Liver (tissue), 9 donors: ENCODE measurements around the gene MOCS2. TPM values are rescaled to one million over a fixed set of nuclear protein-coding genes. Genes with fewer than 3 reads are reported as not detected.

ENCODE experiments used
- DNase-seq: peaks from one replicate; pipeline ENCODE4 v3.0.0-alpha.2; 2017; ENCODE audit warnings: low spot score
- H3K27ac ChIP-seq, 2 donors: one replicate each; pipeline ENCODE4 v1.7.0; 2013; ENCODE audit warnings: inconsistent platforms in 2 of 2, low read length in 2 of 2, control low read depth in 1 of 2, low read depth in 1 of 2, mild to moderate bottlenecking in 1 of 2
- H3K27me3 ChIP-seq, 4 donors: one replicate each; pipeline versions ENCODE4 v1.6.1 to v1.7.0; 2013; ENCODE audit warnings: low read length in 3 of 4, inconsistent platforms in 1 of 4, mild to moderate bottlenecking in 1 of 4, moderate library complexity in 1 of 4; ENCODE audit not compliant: control insufficient read depth in 4 of 4, insufficient read depth in 4 of 4
- H3K36me3 ChIP-seq, 4 donors: one replicate each; pipeline versions ENCODE4 v1.6.1 to v1.7.0; 2013; ENCODE audit warnings: low read length in 3 of 4, mild to moderate bottlenecking in 3 of 4, low read depth in 1 of 4, moderate library complexity in 1 of 4; ENCODE audit not compliant: control insufficient read depth in 4 of 4, insufficient read depth in 3 of 4
- H3K4me1 ChIP-seq, 4 donors: one replicate each; pipeline versions ENCODE4 v1.6.1 to v1.7.0; 2013; ENCODE audit warnings: low read length in 3 of 4, mild to moderate bottlenecking in 3 of 4, moderate library complexity in 1 of 4; ENCODE audit not compliant: control insufficient read depth in 4 of 4, insufficient read depth in 4 of 4
- H3K4me3 ChIP-seq, 3 donors: one replicate each; pipeline versions ENCODE4 v1.6.1 to v1.7.0; 2013; ENCODE audit warnings: low read length in 3 of 3, control low read depth in 1 of 3, low read depth in 1 of 3, mild to moderate bottlenecking in 1 of 3
- H3K9ac ChIP-seq, 2 donors: one replicate each; pipeline ENCODE4 v1.7.0; 2013; ENCODE audit warnings: low read length in 2 of 2, mild to moderate bottlenecking in 2 of 2, moderate library complexity in 2 of 2, control low read depth in 1 of 2, low read depth in 1 of 2
- H3K9me3 ChIP-seq, 4 donors: one replicate each; pipeline versions ENCODE4 v1.6.1 to v1.7.0; 2013; ENCODE audit warnings: low read length in 3 of 4; ENCODE audit not compliant: control insufficient read depth in 4 of 4
- ATF3 ChIP-seq: IDR thresholded peaks from 2 replicates; pipeline ENCODE4 v1.6.1; 2016; ENCODE audit warnings: antibody characterized with exemption
- FOXA1 ChIP-seq: IDR thresholded peaks from 2 replicates; pipeline ENCODE4 v1.6.1; 2016; ENCODE audit warnings: antibody characterized with exemption
- FOXA2 ChIP-seq: IDR thresholded peaks from 2 replicates; pipeline ENCODE4 v1.6.1; 2016; ENCODE audit warnings: antibody characterized with exemption
- GABPA ChIP-seq, 2 donors: IDR thresholded peaks in 1 of 2; conservative IDR thresholded peaks in 1 of 2; 2 replicates each; pipeline ENCODE4 v1.6.1; 2016; ENCODE audit warnings: antibody characterized with exemption in 2 of 2, mild to moderate bottlenecking in 1 of 2, moderate library complexity in 1 of 2
- HNF4A ChIP-seq, 2 donors: conservative IDR thresholded peaks; 2 replicates each; pipeline ENCODE4 v1.6.1; 2016; ENCODE audit warnings: antibody characterized with exemption in 2 of 2, mild to moderate bottlenecking in 2 of 2
- HNF4G ChIP-seq: IDR thresholded peaks from 2 replicates; pipeline ENCODE4 v1.6.1; 2016; ENCODE audit warnings: antibody characterized with exemption
- JUND ChIP-seq, 2 donors: IDR thresholded peaks; 2 replicates each; pipeline ENCODE4 v1.6.1; 2016; ENCODE audit warnings: antibody characterized with exemption in 2 of 2
- NR2F2 ChIP-seq: IDR thresholded peaks from 2 replicates; pipeline ENCODE4 v1.6.1; 2016; ENCODE audit warnings: antibody characterized with exemption
- RAD21 ChIP-seq, 2 donors: IDR thresholded peaks; 2 replicates each; pipeline ENCODE4 v1.6.1; 2016; ENCODE audit warnings: antibody characterized with exemption in 2 of 2, mild to moderate bottlenecking in 2 of 2
- RXRA ChIP-seq, 2 donors: IDR thresholded peaks; 2 replicates each; pipeline ENCODE4 v1.6.1; 2017 to 2018; ENCODE audit warnings: antibody characterized with exemption in 2 of 2, mild to moderate bottlenecking in 1 of 2
- SP1 ChIP-seq: IDR thresholded peaks from 2 replicates; pipeline ENCODE4 v1.6.1; 2018; ENCODE audit warnings: antibody characterized with exemption, mild to moderate bottlenecking
- TAF1 ChIP-seq: conservative IDR thresholded peaks from 2 replicates; pipeline ENCODE4 v1.6.1; 2016; ENCODE audit warnings: antibody characterized with exemption, mild to moderate bottlenecking
- YY1 ChIP-seq: IDR thresholded peaks from 2 replicates; pipeline ENCODE4 v1.6.1; 2016; ENCODE audit warnings: antibody characterized with exemption, mild to moderate bottlenecking
- ZBTB33 ChIP-seq: IDR thresholded peaks from 2 replicates; pipeline ENCODE4 v1.6.1; 2016; ENCODE audit warnings: antibody characterized with exemption
- WGBS: extraction: QIAGEN DNeasy Blood & Tissue Kit; methylation state at CpG from one replicate; pipeline ENCODE4 v1.1.7; 2013; 5-methylcytosine and 5-hydroxymethylcytosine counted together
- polyA plus RNA-seq, 2 donors: library from polyadenylated mRNA; stranded (reverse) in 1 of 2; unstranded in 1 of 2; fragments of 200-250 nt in 1 of 2; fragments of >200 nt in 1 of 2; fragmentation: Nextera tagmentation in 1 of 2; extraction: Ambion mirVana in 1 of 2; gene quantifications; one replicate each; pipeline versions ENCODE4 v1.2.1 to v1.2.3, GENCODE V29; 2013 to 2015
- total RNA-seq, 2 donors: library from RNA; depleted of rRNA; stranded (reverse); fragments of >200 nt; gene quantifications; one replicate each; pipeline ENCODE4 v1.2.3, GENCODE V29; 2014
- TF ChIP-seq, protein P1 (sequence below): IDR thresholded peaks from 2 replicates; pipeline ENCODE4 v1.6.1; 2016; ENCODE audit warnings: antibody characterized with exemption
- TF ChIP-seq, protein P2 (sequence below): fragments of 150-350 bp; IDR thresholded peaks from 2 replicates; pipeline ENCODE4 v1.5.1; 2017; ENCODE audit warnings: improper control_type of control experiment, low read depth, low read length; ENCODE audit not compliant: missing input control
- TF ChIP-seq, protein P3 (sequence below): IDR thresholded peaks from 2 replicates; pipeline ENCODE4 v1.6.1; 2016; ENCODE audit warnings: antibody characterized with exemption, mild to moderate bottlenecking
- donor health status: healthy.
- donor health status: healthy.
- donor health status: healthy.
- donor health status: healthy.
- donor health status: healthy.

Gene MOCS2
- total and polyA plus RNA-seq, 4 donors = 13.2 to 58.5 (median 39.1) TPM

- Histone ChIP-seq H3K4me1 (peaks cover 0 to 18% (median 7%) of the 10 kb centered on the region in 4 donors), H3K27me3 (no peaks in the 10 kb centered on the region), H3K27ac (no peak overlapping the region), H3K9ac (no peak overlapping the region), H3K9me3 (no peaks in the 10 kb centered on the region), H3K4me3 (no peak overlapping the region), H3K36me3 (peaks cover 0 to 2% (median 0%) of the 10 kb centered on the region in 4 donors)
- TF ChIP-seq HNF4G (no peak), ZBTB33 (no peak), TAF1 (no peak), HNF4A (conservative IDR thresholded peaks at IDR 0.05) (no peak), RAD21 (IDR thresholded peaks at IDR 0.05) (no peak), NR2F2 (no peak)
- TF ChIP-seq, protein P1, sequence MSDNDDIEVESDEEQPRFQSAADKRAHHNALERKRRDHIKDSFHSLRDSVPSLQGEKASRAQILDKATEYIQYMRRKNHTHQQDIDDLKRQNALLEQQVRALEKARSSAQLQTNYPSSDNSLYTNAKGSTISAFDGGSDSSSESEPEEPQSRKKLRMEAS = no peak
- DNase-seq = no peak
Measured at GRCh38 chr5:53114988-53115387, 5.4 kb upstream of the MOCS2 start.

DNA sequence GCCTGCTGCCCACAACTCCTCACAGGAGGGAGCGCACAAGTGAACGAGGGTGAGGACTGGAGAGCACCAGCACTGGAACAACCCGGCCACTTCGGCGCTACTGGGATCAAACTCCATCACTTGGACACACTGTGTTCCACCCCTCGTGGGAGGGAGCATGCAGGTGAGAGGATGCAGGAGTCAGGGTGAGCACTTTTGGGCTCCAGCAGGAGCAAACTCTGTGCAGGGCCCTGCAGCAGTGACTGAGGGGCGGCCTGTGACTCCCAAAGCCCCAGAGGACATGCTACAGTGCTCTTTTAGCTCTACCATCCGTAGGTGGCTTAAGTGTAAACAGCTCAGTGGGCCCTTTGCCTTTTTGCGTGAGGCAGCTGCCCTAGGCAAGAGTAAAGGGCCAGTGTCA is 4.4 kb upstream of the MOCS2 start:
- Histone ChIP-seq H3K27ac (no peak overlapping the region), H3K9ac (no peak overlapping the region), H3K36me3 (peaks cover 0 to 2% (median 0%) of the 10 kb centered on the region in 4 donors), H3K4me1 (peaks cover 0 to 22% (median 7%) of the 10 kb centered on the region in 4 donors), H3K4me3 (no peak overlapping the region), H3K27me3 (no peaks in the 10 kb centered on the region), H3K9me3 (no peaks in the 10 kb centered on the region)
- DNase-seq = no peak
- TF ChIP-seq, protein P2, sequence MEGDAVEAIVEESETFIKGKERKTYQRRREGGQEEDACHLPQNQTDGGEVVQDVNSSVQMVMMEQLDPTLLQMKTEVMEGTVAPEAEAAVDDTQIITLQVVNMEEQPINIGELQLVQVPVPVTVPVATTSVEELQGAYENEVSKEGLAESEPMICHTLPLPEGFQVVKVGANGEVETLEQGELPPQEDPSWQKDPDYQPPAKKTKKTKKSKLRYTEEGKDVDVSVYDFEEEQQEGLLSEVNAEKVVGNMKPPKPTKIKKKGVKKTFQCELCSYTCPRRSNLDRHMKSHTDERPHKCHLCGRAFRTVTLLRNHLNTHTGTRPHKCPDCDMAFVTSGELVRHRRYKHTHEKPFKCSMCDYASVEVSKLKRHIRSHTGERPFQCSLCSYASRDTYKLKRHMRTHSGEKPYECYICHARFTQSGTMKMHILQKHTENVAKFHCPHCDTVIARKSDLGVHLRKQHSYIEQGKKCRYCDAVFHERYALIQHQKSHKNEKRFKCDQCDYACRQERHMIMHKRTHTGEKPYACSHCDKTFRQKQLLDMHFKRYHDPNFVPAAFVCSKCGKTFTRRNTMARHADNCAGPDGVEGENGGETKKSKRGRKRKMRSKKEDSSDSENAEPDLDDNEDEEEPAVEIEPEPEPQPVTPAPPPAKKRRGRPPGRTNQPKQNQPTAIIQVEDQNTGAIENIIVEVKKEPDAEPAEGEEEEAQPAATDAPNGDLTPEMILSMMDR = no peak
- no peak for TF ChIP-seq HNF4G
- no peak for TF ChIP-seq YY1
- no peak for TF ChIP-seq RAD21 (IDR thresholded peaks at IDR 0.05)
- TF ChIP-seq FOXA2 = no peak
- TF ChIP-seq SP1 = no peak
- TF ChIP-seq JUND (IDR thresholded peaks at IDR 0.05) = no peak
- no peak for TF ChIP-seq NR2F2
- no peak for TF ChIP-seq FOXA1
- 84% methylated on average over 9 of the region's 9 CpGs for WGBS

DNA sequence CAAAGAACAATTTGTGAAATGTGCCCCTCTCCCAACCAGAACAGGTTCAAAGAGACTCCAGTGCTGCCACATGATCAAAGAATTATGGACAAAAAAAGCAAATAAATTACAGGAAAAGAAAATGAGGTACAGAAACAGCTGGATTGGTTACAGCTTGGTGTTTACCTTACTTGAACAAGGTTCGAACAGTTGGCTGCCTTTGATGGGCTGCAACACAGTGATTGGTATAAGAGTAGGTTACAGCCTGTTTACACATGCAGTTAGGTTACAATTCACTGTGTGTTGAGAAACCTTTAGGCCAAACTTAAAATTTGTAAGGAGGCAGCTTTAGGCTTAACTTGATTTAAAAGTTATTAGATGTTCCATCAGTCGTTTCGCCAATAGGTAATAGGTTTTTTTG is 3.4 kb upstream of the MOCS2 start:
- Histone ChIP-seq H3K4me1 (peaks cover 0 to 27% (median 9%) of the 10 kb centered on the region in 4 donors), H3K36me3 (peaks cover 0 to 2% (median 0%) of the 10 kb centered on the region in 4 donors), H3K27me3 (no peaks in the 10 kb centered on the region), H3K27ac (peak overlapping the region in 1 of 2 donors; percentile 11), H3K9ac (no peak overlapping the region), H3K9me3 (no peaks in the 10 kb centered on the region), H3K4me3 (no peak overlapping the region)
- WGBS = 74% methylated on average over 3 of the region's 3 CpGs
- DNase-seq = no peak
- peak; percentile 47 for TF ChIP-seq YY1
- peak; percentile 33 to 55 for TF ChIP-seq RXRA (IDR thresholded peaks at IDR 0.05)
- peak; percentile 93 for TF ChIP-seq FOXA1
- TF ChIP-seq NR2F2 = no peak
- no peak for TF ChIP-seq RAD21 (IDR thresholded peaks at IDR 0.05)
- TF ChIP-seq, protein P1 = peak; percentile 34
- no peak for TF ChIP-seq TAF1
- TF ChIP-seq HNF4G = no peak
- TF ChIP-seq ZBTB33 = peak; percentile 39
- TF ChIP-seq, protein P3, sequence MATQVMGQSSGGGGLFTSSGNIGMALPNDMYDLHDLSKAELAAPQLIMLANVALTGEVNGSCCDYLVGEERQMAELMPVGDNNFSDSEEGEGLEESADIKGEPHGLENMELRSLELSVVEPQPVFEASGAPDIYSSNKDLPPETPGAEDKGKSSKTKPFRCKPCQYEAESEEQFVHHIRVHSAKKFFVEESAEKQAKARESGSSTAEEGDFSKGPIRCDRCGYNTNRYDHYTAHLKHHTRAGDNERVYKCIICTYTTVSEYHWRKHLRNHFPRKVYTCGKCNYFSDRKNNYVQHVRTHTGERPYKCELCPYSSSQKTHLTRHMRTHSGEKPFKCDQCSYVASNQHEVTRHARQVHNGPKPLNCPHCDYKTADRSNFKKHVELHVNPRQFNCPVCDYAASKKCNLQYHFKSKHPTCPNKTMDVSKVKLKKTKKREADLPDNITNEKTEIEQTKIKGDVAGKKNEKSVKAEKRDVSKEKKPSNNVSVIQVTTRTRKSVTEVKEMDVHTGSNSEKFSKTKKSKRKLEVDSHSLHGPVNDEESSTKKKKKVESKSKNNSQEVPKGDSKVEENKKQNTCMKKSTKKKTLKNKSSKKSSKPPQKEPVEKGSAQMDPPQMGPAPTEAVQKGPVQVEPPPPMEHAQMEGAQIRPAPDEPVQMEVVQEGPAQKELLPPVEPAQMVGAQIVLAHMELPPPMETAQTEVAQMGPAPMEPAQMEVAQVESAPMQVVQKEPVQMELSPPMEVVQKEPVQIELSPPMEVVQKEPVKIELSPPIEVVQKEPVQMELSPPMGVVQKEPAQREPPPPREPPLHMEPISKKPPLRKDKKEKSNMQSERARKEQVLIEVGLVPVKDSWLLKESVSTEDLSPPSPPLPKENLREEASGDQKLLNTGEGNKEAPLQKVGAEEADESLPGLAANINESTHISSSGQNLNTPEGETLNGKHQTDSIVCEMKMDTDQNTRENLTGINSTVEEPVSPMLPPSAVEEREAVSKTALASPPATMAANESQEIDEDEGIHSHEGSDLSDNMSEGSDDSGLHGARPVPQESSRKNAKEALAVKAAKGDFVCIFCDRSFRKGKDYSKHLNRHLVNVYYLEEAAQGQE = peak; percentile 48
- TF ChIP-seq GABPA (IDR thresholded peaks at IDR 0.05 in 1 of 2, conservative IDR thresholded peaks at IDR 0.05 in 1 of 2) = no peak
- no peak for TF ChIP-seq ATF3
- peak; percentile 63 for TF ChIP-seq SP1
- TF ChIP-seq JUND (IDR thresholded peaks at IDR 0.05) = peak in 1 of 2 donors; percentile 39
- peak; percentile 97 for TF ChIP-seq FOXA2
- TF ChIP-seq HNF4A (conservative IDR thresholded peaks at IDR 0.05) = peak; percentile 70
